Stimulated activated CD4-positive, alpha-beta T cell treated with anti-CD3 and anti-CD28 coated beads, Interleukin-12 subunit alpha, Interleukin-12 subunit beta, amount 100 ng/mL, for 24 hours (primary cell): ENCODE measurements around the gene CEPT1.

ENCODE experiments used
- DNase-seq, 2 experiments: peaks; one replicate each; pipeline ENCODE4 v3.0.0-alpha.2; 2020; ENCODE audit warnings: low read depth in 2 of 2

CEPT1 gene

DNA sequence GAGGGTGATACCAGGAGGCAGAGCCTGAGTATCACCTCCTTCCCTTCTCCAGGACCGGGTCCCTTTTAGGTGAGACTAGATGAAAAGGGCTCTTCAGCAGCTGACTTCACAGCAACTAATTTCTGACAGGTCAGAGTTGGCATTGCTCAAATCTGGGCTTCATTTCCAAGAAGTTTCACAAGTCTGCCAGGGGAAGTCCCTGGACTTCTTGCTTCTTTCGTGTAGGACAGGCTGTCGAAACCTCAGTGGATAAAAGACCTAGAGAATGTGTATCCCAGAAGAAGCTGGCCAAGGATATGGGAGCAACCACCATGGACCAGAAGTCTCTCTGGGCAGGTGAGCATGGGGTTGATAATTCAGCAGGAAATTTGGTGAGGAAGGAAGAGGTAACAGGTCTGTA lies 87.4 kb downstream of the CEPT1 start, which contains the start of gene CHI3L2:
TSS of gene CHI3L2 (plus strand) at position 280 of the 400 bp plus-strand sequence. CDS start at position 297, 17 bp downstream.
- no peak for DNase-seq

DNA sequence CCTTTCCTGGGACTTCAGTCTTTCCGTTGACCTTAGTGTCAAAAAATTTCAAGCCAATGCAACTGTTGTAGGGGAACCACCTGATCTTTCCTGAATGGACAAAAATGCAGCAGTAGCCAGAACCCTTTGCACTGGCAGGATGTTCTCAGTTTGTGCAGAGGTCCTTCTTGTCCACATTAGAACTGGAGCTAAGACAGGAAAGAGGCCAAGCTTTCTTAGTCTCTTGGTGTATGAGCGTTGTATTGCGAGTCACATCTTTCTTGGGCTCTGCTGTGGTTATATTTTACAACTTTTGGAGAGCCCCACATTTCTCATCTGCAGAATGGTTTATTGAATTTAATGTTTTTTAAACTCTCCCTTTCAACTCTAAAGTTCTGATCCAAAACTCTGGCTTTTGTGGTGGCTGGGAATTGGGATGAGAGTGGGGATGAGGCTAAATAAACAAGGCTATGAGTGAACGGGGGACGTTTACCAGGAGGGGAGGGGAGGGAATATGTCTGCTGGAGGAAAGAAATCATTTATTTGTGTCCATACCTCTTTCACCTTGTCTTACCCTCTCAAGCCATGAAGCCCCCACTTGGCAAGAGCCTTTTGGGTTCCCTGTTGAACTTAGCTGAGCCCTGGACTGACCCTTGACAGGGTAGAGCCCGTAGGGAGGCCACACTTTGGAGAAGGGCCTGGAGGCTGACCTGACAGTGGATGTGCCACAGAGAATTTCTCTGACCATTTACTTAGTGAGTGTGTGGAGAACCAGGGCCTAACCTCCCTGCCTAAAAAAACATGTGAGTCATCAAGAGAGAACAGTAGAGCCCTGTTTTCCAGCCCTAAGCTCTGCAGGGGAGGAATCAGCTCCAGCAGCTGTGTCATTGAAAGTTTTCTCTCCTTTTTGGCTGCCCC lies 88.1 kb downstream of the CEPT1 start:
- DNase-seq, result no peak

DNA sequence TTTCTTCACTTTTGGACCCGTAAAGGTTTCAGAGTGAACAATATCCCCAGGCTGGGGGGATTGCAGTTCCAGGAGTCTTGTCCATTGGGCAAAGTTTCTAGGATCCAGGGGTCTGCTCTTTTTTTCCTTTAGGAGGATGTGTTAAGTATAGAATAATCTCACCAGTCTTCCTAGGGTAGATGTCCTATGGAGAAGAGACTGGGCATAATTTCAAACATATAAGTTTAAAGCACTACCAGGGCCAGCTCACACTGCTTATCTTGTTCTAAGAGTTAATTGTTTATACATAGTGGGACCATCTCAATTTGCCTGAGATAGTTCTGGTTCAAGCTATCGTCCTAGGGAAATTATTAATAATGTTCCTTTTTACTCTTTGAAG lies 88.7 kb downstream of the CEPT1 start:
- DNase-seq, result no peak

DNA sequence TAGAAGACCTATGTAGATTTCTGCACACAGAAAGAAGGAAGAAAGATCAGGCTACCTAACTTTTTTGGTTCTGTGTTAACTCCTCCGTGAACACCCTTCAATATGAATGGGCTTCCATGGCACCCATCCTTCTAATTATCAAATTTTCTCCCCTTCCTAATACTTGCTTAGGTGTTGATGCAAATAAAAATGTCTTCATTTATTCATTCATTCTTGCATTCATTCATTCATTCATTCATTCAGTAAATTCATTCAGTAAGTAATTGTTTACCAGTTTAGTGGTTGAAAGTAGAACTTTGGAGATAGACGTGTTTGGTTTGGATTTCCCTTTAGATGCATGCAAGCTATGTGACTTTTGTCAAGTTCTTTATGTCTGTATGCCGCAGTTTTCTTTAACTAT lies 92.1 kb downstream of the CEPT1 start:
- DNase-seq, result no peak

DNA sequence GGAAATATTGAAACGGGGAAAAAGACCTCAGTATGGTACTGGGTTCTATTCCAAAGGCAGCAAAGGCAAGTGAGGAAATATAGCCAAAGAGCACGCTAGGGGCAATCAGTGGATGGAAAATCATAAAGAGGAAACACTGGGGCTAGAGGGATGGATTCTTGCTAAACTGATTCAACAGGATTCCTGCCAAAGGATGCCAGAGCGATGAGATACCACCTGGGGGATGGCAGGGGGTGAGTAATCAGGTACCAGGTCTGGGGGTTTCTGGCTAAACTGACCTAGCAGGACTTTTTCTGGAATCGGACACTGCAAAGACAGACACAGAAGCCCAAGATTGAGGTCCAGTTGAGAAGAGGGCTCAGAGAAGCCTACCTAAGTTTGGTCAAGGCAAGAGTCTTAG lies 94.2 kb downstream of the CEPT1 start:
- no peak for DNase-seq
